ENCODE data around the gene CXCL17.
A peak's percentile ranks its signal among the peaks of the same experiment; 100 is the strongest.

Gene CXCL17

DNA sequence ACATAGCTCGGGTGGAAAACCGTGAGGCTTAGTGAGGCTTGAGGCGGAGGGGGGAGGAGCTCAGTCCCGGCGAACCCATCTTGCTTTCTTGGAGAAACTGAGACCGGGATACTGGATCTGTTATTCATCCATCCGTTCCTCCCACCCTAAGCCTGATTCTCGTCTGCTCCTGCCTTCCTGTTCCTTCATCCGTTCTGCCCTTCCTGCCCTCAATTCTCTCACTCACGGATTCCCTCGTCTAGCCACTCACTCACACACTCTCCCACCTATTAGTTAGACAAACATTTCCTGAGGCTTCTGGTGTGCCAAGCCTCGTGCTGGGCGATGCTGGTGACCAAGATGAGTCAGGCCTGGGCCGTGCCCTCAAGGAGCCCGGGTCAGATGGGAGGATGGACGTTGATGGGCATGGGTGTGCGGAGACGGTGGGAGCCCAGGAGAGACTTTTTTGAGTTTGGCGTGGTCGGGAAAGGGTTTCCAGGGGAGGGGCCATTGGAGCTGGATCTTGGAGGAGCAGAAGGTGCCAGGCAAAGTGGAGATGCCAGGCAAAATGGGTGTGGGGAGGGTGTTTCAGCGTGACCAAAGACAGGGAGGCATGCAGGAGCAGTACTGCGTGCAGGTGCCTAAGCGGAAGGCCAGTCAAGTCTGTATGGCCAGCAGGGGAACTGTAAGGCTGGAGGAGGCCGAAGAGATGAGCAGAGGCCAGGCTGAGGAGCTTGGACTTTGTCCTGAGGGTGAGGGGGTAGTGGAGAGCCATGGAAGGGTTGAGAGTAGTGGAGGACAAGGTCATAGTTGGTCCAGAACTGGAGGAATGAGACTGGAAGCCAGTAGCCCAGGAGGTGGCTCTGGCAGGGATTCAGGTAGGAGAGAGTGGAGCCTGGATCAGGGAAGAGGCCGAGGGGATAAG, 45.2 kb downstream of the CXCL17 start:
- DNase-seq (ENCODE audit: low read depth): no peak

DNA sequence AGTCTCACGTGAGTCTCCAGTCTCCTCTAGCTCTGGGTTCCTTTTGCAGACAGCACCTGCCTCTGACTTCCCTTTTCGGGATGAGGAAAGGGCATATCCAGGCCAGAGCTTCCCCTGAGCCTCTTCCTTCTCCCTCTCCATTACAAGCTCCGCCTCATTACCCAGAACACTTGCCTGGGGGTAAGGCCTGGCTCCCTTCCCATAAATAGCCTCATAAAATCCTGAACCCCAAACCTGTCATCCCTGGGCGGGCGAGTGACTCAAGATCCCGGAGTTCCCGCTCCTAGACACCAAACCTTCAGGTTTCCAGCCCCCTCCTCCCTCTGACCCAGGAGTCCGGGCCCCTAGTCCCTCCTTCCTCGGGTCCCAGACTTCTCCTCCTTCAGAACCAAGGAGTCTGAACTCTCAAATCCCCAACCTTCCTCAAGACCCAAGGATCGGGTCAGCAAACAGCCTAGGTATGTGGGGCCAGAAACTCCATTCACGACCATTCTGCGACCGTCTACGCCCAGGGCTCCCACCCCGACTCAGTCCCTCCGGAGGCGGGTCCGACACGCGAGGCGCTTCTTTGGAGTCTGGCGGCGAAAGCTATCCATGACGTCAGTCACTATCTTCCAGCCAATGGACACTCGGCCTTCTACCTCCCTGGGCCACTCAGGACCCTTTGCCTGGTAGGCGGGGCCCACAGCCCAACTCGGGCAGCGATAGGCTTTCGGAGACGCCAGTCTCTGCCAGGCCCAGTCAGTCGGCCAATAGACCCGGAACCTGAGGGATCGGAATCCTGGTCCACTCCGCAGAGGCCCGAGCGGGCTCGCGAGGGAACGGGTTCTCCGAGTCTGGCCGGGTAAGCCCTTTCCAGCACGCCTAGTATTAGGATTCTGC, 46.1 kb downstream of the CXCL17 start:
- DNase-seq (ENCODE audit: low read depth): peak; percentile 95

GRCh38 chr19:42394751-42395150, 48.0 kb downstream of the CXCL17 start:
- no peak for DNase-seq (ENCODE audit: low read depth)

DNA sequence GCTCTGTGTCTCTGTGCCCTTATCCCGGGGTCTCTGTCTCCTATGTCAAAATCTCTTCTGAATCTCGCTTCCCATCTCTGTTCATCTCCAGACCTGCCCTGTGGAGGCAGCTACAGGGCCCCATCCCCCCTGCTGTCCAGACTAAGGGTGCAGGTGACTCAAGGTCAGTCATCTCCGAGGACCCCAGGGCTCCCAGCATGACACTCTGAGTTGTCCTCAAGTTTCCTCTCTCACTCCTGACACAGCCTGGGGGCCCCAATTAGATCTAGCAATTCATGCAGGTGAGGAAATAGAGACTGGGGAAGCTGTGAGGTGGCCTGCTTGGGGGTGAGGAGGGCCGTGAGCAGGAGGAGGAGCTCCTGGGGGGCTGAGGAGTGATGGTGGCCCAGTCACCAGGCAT, 50.6 kb downstream of the CXCL17 start:
- no peak for DNase-seq (ENCODE audit: low read depth)

GRCh38 chr19:42389899-42390298, 52.8 kb downstream of the CXCL17 start, which contains the start of gene CNFN:
Gene CNFN (minus strand): TSS chr19:42390297. CDS start chr19:42389037, 1,260 bp downstream.
- DNase-seq (ENCODE audit: low read depth): no peak

- no peak for DNase-seq (ENCODE audit: low read depth)
These were observed 53.8 kb downstream of the CXCL17 start for GRCh38 chr19:42388851-42389489.

DNA sequence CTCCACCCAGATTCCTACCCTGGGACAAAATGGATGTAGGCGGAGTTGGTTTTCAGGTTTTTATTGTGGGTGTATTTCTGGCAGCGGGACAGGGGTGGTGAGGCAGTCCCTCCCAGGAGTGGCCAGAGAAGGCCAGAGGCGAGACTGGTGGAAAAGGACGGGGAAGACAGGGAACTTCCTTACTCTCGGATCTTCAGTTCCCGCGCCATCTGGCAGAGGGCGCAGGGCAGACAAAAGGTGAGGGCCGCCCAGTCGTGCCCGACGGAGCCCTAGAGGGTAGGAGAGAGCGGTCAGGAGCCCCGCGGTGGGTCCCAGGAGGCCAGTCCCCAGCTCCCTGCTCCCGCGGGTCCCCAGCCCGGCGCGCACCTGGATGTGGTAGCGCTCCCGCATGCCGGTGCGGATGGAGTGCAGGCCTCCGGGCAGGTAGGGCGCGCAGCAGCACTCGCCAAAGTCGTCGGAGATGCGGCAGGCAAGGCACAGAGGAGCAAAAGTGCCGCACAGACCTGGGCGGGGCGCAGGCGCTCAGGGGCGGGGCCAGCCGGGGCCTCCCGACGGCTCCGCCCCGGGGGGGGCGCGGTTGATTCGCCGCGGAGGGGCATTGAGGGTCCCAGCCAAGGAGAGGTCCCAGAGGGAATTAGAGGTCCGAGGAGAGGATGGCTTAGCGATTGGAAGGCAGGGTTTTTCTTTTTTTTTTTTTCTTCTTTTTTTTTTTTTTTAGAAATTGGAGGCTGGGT, 55.6 kb downstream of the CXCL17 start:
- peak; percentile 40 for DNase-seq (ENCODE audit: low read depth)

DNA sequence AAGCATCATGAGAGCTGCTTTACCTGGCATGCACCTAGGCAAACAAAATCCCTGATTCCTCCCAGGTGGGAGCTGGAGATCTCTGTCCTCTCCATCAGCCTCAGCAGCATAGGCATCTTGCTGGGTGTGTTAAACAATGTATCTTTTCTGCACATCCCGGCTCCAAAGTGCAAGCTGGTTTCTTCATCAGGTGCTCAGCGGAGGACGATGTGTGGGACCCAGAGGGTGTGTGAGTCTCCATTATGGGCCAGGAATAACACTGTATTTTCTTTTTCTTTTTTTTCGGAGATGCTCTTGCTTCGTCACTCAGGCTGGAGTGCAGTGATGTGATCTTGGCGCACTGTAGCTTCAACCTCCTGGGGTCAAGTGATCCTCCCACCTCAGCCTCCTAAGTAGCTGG, 62.6 kb downstream of the CXCL17 start:
- no peak for DNase-seq (ENCODE audit: low read depth)

All from stimulated activated CD8-positive, alpha-beta memory T cell treated with anti-CD3 and anti-CD28 coated beads, Interleukin-7, amount 100 ng/mL, for 24 hours (primary cell).